Subcutaneous adipose tissue (tissue), 4 donors: ENCODE results near the gene MKLN1. TPM values are rescaled to one million over a fixed set of nuclear protein-coding genes. Genes with fewer than 3 reads are reported as not detected.

Experiments used
- total RNA-seq, 4 donors: library from RNA; depleted of rRNA; stranded (reverse); fragments of >200 nt; gene quantifications; one replicate each; pipeline ENCODE4 v1.1.0, GENCODE V29; 2016
- TF ChIP-seq, protein P1 (sequence below): fragments of 450-650 bp; IDR thresholded peaks from one replicate; pipeline ENCODE4 v1.5.1; 2016; ENCODE audit warnings: low read depth, mild to moderate bottlenecking, control low read depth, antibody characterized with exemption, moderate library complexity

The MKLN1 gene
- total RNA-seq, 4 donors from 2014 or later = 67.0 to 144 (median 89.2) TPM

GRCh38 chr7:131329176-131329570, 1.5 kb downstream of the MKLN1 start:
- TF ChIP-seq, protein P1, sequence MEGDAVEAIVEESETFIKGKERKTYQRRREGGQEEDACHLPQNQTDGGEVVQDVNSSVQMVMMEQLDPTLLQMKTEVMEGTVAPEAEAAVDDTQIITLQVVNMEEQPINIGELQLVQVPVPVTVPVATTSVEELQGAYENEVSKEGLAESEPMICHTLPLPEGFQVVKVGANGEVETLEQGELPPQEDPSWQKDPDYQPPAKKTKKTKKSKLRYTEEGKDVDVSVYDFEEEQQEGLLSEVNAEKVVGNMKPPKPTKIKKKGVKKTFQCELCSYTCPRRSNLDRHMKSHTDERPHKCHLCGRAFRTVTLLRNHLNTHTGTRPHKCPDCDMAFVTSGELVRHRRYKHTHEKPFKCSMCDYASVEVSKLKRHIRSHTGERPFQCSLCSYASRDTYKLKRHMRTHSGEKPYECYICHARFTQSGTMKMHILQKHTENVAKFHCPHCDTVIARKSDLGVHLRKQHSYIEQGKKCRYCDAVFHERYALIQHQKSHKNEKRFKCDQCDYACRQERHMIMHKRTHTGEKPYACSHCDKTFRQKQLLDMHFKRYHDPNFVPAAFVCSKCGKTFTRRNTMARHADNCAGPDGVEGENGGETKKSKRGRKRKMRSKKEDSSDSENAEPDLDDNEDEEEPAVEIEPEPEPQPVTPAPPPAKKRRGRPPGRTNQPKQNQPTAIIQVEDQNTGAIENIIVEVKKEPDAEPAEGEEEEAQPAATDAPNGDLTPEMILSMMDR = no peak

- TF ChIP-seq, protein P1 = no peak
These were observed 2.6 kb downstream of the MKLN1 start for GRCh38 chr7:131330299-131330698.

GRCh38 chr7:131331806-131332205, 4.1 kb downstream of the MKLN1 start:
- TF ChIP-seq, protein P1 = no peak

DNA sequence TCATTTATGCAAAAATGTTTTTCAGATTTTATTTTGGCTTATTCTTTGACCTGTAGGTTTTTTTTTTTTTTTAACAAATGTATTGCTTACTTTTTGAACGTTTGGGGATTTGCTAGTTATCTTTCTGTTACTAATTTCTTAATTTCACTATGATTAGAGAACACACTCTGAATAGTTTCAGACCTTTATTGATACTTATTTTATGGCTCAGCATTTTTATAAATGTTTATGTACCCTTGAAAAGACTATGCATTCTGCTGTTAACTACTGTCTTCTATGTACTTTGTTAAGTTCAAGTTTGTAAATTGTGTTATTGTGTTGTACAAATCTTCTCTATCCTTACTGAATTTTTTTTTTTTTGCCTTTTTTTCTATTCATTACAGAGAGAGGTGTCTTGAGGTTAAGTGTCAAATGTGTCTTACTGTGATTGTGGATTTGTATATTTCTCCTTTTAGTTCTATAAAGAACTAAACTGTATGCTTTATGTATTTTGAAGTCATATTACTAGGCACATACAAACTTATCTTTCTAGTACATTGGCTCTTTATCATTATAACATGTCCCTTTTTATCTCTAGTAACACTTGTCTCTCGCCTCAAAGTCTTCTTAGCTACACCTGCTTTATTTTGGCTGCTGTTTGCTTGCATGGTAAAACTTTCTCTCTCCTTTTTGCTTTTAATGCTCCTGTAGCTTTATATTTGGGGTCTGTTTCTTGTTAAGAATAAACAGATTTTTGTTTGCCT, 8.1 kb downstream of the MKLN1 start:
- TF ChIP-seq, protein P1 = no peak

- TF ChIP-seq, protein P1 = no peak
These were observed 9.3 kb downstream of the MKLN1 start for GRCh38 chr7:131336956-131337355.

DNA sequence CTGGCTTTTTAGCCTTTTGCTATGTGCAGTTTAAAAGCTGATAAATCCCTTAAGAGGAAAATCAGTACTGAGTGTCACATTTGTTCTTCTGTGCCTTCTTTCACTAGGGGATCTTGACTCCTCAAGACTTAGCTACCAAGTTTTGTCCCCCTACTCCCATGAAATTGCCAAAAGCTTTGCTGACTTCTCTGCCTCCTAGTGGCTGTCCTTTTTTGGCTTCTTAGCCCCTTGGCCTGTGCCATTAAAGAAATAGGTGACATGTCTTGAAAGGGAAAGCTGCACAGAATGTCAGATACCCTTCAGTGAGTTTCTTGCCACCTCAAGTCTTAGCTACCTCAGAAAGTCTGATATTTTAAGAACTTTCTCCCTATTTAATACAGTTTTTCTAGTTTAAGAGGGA, 10.5 kb downstream of the MKLN1 start:
- TF ChIP-seq, protein P1 = no peak

GRCh38 chr7:131338691-131339390, 11.2 kb downstream of the MKLN1 start:
- TF ChIP-seq, protein P1 = no peak
